ENCODE data around the gene NCCRP1. TPM values are rescaled to one million over a fixed set of nuclear protein-coding genes. Genes with fewer than 3 reads are reported as not detected.

The NCCRP1 gene
- total RNA-seq, 6 experiments from 2014 or later: not detected

DNA sequence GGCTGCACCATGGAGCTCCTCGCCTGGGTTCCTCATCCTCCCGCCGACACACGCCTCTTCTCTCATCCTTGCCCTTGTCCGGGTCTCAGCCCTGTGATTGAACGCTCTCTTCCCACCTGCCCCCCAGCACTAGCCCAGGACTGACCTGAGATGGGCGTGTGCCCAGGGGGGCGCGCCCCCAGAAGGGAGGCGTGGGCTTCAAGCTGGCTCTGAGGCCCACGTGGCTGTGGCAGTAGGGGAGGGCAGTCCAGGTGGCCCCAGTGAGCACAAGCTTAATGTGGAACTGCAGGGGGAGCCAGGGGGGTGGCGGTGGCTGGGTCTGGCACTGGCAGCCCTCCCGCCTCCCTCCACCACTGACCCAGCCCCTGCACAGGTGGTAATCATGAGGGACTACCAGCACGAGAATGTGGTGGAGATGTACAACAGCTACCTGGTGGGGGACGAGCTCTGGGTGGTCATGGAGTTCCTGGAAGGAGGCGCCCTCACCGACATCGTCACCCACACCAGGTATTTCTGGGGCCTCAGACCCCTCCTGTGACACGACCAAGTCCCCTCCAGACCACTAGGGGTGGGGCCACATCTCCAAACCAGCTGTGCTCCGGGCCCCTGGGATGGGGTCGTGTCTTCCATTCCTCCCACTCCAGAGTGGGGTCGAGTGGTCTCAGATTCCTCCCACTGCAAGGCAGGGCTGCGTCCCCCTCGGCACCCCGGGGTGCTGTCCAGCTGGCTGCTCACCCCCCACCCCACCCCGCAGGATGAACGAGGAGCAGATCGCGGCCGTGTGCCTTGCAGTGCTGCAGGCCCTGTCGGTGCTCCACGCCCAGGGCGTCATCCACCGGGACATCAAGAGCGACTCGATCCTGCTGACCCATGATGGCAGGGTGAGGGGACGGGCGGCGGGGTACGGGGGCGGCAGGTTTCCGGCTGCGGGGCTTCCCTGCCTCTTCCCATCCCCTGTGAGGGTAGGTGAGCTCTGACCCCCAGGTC is 21.9 kb upstream of the NCCRP1 start:
- Mint-ChIP-seq H3K27ac (no peak overlapping the region), H3K4me1 (ENCODE audit: low read depth) (no peaks in the 10 kb centered on the region), H3K9me3 (no peaks in the 10 kb centered on the region), H3K27me3 (ENCODE audit: insufficient read depth) (peaks cover 3% of the 10 kb centered on the region), H3K4me3 (no peak overlapping the region), H3K36me3 (ENCODE audit: low read depth) (no peaks in the 10 kb centered on the region)
- TF ChIP-seq, protein P1, sequence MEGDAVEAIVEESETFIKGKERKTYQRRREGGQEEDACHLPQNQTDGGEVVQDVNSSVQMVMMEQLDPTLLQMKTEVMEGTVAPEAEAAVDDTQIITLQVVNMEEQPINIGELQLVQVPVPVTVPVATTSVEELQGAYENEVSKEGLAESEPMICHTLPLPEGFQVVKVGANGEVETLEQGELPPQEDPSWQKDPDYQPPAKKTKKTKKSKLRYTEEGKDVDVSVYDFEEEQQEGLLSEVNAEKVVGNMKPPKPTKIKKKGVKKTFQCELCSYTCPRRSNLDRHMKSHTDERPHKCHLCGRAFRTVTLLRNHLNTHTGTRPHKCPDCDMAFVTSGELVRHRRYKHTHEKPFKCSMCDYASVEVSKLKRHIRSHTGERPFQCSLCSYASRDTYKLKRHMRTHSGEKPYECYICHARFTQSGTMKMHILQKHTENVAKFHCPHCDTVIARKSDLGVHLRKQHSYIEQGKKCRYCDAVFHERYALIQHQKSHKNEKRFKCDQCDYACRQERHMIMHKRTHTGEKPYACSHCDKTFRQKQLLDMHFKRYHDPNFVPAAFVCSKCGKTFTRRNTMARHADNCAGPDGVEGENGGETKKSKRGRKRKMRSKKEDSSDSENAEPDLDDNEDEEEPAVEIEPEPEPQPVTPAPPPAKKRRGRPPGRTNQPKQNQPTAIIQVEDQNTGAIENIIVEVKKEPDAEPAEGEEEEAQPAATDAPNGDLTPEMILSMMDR (IDR thresholded peaks at IDR 0.05): no peak
- no peak for DNase-seq

DNA sequence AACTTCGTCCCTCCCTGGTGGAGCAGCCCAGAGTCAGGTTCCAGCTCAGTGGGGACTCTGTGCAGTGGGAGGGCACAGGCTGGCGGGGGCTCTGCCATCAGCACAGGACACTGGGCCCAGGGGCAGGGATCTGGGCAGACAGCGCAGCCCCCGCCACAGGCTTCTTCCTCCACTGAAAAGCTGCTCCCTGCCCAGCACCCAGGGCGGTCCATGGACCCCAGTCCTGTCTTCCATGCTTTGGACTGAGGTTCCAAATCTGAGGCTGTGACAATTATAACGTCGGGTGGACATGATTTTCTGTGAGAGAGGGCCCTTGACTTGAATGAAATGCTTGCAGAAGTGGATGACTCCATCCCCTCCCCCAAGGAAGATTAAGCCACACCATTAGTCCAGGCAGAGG is 21.2 kb upstream of the NCCRP1 start:
- H3K27me3 Mint-ChIP-seq (ENCODE audit: insufficient read depth): peaks cover 3% of the 10 kb centered on the region
- H3K4me3 Mint-ChIP-seq: no peak overlapping the region
- H3K27ac Mint-ChIP-seq: no peak overlapping the region
- H3K4me1 Mint-ChIP-seq (ENCODE audit: low read depth): no peaks in the 10 kb centered on the region
- no peaks in the 10 kb centered on the region for H3K9me3 Mint-ChIP-seq
- no peaks in the 10 kb centered on the region for H3K36me3 Mint-ChIP-seq (ENCODE audit: low read depth)
- no peak for DNase-seq
- TF ChIP-seq, protein P1 (IDR thresholded peaks at IDR 0.05): no peak

DNA sequence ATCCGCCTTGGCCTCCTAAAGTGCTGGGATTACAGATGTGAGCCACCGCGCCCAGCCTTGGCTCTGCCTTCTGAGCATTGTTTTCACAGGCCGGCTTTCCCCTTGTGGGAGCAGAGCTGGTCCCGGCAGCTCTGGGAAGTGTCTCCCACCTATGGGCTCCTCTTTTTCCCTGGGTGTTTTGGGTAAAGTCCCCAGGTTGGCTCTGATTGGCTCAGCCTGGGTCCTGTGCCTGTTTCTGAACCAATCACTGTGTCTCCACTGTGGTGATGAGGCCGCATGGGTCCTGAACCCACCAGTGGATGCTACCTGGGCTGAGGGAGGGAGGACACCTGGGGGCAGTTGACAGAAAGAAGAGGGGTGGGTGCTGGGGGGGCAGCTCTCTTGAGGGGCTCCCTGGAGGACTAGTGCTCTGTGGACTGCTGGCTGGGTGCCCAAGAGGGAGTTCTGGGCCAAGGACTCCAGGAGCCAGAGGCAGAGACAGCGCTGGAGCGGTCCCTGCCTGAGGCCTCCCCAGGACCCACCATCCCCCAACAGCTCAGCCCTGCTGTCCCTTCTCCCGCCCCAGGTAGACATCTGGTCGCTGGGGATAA is 19.6 kb upstream of the NCCRP1 start:
- Mint-ChIP-seq H3K27ac (no peak overlapping the region), H3K27me3 (ENCODE audit: insufficient read depth) (peaks cover 3% of the 10 kb centered on the region), H3K36me3 (ENCODE audit: low read depth) (no peaks in the 10 kb centered on the region), H3K4me1 (ENCODE audit: low read depth) (no peaks in the 10 kb centered on the region), H3K9me3 (no peaks in the 10 kb centered on the region), H3K4me3 (no peak overlapping the region)
- no peak for DNase-seq
- TF ChIP-seq, protein P1 (IDR thresholded peaks at IDR 0.05): no peak

DNA sequence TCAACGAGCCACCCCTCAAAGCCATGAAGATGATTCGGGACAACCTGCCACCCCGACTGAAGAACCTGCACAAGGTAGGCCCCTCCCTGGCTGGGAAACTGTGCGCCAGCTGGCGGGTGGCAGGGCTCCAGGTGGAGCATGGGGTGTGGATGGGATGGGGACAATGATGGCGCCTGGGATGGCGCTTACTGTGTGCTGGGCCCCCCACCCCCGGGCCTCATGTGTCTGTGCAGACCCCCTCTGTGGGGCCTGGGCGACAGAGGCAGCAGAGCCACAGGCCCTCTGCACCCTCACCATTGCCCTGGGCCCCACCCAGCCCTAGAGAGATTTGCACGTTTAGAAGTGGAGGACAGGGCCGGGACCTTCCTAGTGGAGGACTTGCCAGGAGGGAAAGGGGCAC is 19.0 kb upstream of the NCCRP1 start:
- TF ChIP-seq, protein P1 (IDR thresholded peaks at IDR 0.05): no peak
- Mint-ChIP-seq H3K9me3 (no peaks in the 10 kb centered on the region), H3K27me3 (ENCODE audit: insufficient read depth) (peaks cover 3% of the 10 kb centered on the region), H3K36me3 (ENCODE audit: low read depth) (no peaks in the 10 kb centered on the region), H3K27ac (no peak overlapping the region), H3K4me3 (no peak overlapping the region), H3K4me1 (ENCODE audit: low read depth) (no peaks in the 10 kb centered on the region)
- no peak for DNase-seq

DNA sequence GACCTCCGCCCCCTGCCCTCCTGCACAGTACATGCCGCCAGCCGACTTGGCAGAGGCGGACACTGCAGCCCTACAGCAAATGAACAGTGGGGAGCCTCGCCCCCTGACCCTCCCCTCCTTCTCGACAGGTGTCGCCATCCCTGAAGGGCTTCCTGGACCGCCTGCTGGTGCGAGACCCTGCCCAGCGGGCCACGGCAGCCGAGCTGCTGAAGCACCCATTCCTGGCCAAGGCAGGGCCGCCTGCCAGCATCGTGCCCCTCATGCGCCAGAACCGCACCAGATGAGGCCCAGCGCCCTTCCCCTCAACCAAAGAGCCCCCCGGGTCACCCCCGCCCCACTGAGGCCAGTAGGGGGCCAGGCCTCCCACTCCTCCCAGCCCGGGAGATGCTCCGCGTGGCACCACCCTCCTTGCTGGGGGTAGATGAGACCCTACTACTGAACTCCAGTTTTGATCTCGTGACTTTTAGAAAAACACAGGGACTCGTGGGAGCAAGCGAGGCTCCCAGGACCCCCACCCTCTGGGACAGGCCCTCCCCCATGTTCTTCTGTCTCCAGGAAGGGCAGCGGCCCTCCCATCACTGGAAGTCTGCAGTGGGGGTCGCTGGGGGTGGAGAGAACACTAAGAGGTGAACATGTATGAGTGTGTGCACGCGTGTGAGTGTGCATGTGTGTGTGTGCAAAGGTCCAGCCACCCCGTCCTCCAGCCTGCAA is 18.3 kb upstream of the NCCRP1 start:
- no peak for DNase-seq
- H3K4me3 Mint-ChIP-seq: no peak overlapping the region
- no peaks in the 10 kb centered on the region for H3K9me3 Mint-ChIP-seq
- TF ChIP-seq, protein P1 (IDR thresholded peaks at IDR 0.05): no peak
- no peaks in the 10 kb centered on the region for H3K4me1 Mint-ChIP-seq (ENCODE audit: low read depth)
- H3K27ac Mint-ChIP-seq: no peak overlapping the region
- H3K36me3 Mint-ChIP-seq (ENCODE audit: low read depth): no peaks in the 10 kb centered on the region
- peaks cover 3% of the 10 kb centered on the region for H3K27me3 Mint-ChIP-seq (ENCODE audit: insufficient read depth)

Measured in HFFc6 (cell line).